Breast epithelium (tissue), 4 donors: ENCODE data around the gene LHFPL2. TPM values are rescaled to one million over a fixed set of nuclear protein-coding genes. Genes with fewer than 3 reads are reported as not detected.

ENCODE experiments used
- DNase-seq, 2 donors: peaks; one replicate each; pipeline ENCODE4 v3.0.0-alpha.2; 2019; ENCODE audit warnings: low spot score in 2 of 2
- H3K27ac ChIP-seq, 2 donors: fragments of 200-600 bp; sonication (generic) in 1 of 2; one replicate each; pipeline ENCODE4 v1.5.1; 2016 to 2019; ENCODE audit warnings: mild to moderate bottlenecking in 1 of 2
- H3K27me3 ChIP-seq, 2 donors: fragments of 200-600 bp; sonication (generic) in 1 of 2; one replicate each; pipeline versions ENCODE4 v1.5.1 to v1.6.0; 2017 to 2019; ENCODE audit warnings: control low read depth in 1 of 2, mild to moderate bottlenecking in 1 of 2
- H3K36me3 ChIP-seq: fragments of 200-600 bp; one replicate; pipeline ENCODE4 v1.5.1; 2019
- H3K4me1 ChIP-seq, 2 donors: fragments of 200-600 bp; sonication (generic); one replicate each; pipeline ENCODE4 v1.5.1; 2016 to 2019; ENCODE audit warnings: control low read depth in 1 of 2
- H3K4me3 ChIP-seq, 3 donors: fragments of 200-600 bp; sonication (generic); 1 replicate in 2 of 3; 2 replicates in 1 of 3; pipeline ENCODE4 v1.5.1; 2016 to 2019; ENCODE audit warnings: mild to moderate bottlenecking in 3 of 3, moderate library complexity in 2 of 3
- H3K9me3 ChIP-seq, 2 donors: fragments of 200-600 bp; sonication (generic) in 1 of 2; one replicate each; pipeline ENCODE4 v1.5.1; 2016 to 2019; ENCODE audit warnings: control low read depth in 1 of 2
- POLR2A ChIP-seq: fragments of 450-650 bp; IDR thresholded peaks from one replicate; pipeline ENCODE4 v1.6.1; 2016; ENCODE audit warnings: antibody characterized with exemption, mild to moderate bottlenecking, moderate library complexity
- POLR2AphosphoS5 ChIP-seq, 3 donors: sonication (generic); formaldehyde crosslinking; IDR thresholded peaks; one replicate each; pipeline ENCODE4 v1.6.1; 2017; ENCODE audit warnings: antibody characterized with exemption in 3 of 3
- intact Hi-C: fragments of 100-400 bp; cut with DNase I; formaldehyde crosslinking; loops from one replicate; pipeline ENCODE4 v1.15.1; 2023; ENCODE audit warnings: low total_unique reads
- total RNA-seq, 3 donors: library from RNA; depleted of rRNA; stranded (reverse); fragments of >200 nt; gene quantifications; one replicate each; pipeline ENCODE4 v1.1.0, GENCODE V29; 2016
- TF ChIP-seq, protein P1 (sequence below), 3 donors: fragments of 450-650 bp; IDR thresholded peaks; one replicate each; pipeline ENCODE4 v1.5.1; 2016 to 2017; ENCODE audit warnings: antibody characterized with exemption in 3 of 3, mild to moderate bottlenecking in 3 of 3, moderate library complexity in 3 of 3

Gene LHFPL2
- total RNA-seq, 3 donors from 2014 or later = 36.8 to 61.8 (median 41.3) TPM

DNA sequence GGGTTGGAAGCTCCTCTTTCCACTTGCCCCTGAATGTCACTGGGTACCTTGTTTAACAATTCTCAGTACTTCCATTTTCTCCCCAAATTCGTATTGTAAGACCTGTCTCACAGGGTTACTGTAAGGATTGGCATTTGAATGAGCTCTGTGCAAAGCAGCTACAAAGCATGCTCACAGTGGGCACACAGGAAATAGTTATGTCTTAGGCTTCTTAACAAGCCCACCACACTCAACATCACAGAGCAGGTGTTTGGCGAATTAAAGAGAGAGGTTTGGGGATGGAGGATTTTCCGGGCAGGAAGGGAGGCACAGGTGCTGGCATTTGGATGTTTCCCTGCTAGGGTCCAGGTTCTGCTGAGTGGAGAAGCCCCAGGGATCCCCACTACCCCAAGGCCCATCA lies 17.0 kb upstream of the LHFPL2 start:
- no peaks in the 10 kb centered on the region for H3K27me3 ChIP-seq
- intact Hi-C loops = no loop called here
- H3K27ac ChIP-seq = peak overlapping the region in 1 of 2 donors; percentile 65

GRCh38 chr5:78662323-78662722 lies 13.8 kb upstream of the LHFPL2 start:
- Histone ChIP-seq H3K36me3 (no peaks in the 10 kb centered on the region), H3K27me3 (no peaks in the 10 kb centered on the region), H3K4me3 (no peak overlapping the region), H3K4me1 (no peaks in the 10 kb centered on the region), H3K27ac (no peak overlapping the region), H3K9me3 (no peaks in the 10 kb centered on the region)
- DNase-seq = no peak
- intact Hi-C loops = no loop called here
- TF ChIP-seq, protein P1, sequence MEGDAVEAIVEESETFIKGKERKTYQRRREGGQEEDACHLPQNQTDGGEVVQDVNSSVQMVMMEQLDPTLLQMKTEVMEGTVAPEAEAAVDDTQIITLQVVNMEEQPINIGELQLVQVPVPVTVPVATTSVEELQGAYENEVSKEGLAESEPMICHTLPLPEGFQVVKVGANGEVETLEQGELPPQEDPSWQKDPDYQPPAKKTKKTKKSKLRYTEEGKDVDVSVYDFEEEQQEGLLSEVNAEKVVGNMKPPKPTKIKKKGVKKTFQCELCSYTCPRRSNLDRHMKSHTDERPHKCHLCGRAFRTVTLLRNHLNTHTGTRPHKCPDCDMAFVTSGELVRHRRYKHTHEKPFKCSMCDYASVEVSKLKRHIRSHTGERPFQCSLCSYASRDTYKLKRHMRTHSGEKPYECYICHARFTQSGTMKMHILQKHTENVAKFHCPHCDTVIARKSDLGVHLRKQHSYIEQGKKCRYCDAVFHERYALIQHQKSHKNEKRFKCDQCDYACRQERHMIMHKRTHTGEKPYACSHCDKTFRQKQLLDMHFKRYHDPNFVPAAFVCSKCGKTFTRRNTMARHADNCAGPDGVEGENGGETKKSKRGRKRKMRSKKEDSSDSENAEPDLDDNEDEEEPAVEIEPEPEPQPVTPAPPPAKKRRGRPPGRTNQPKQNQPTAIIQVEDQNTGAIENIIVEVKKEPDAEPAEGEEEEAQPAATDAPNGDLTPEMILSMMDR (IDR thresholded peaks at IDR 0.05) = no peak
- TF ChIP-seq POLR2AphosphoS5 (IDR thresholded peaks at IDR 0.05) (no peak), POLR2A (no peak)

More for the DNA sequence above, 17.0 kb upstream of the LHFPL2 start:
- Histone ChIP-seq H3K4me3 (no peak overlapping the region), H3K36me3 (no peaks in the 10 kb centered on the region), H3K4me1 (no peaks in the 10 kb centered on the region), H3K9me3 (no peaks in the 10 kb centered on the region)
- TF ChIP-seq POLR2AphosphoS5 (IDR thresholded peaks at IDR 0.05) (no peak), POLR2A (no peak)
- TF ChIP-seq, protein P1 (IDR thresholded peaks at IDR 0.05) = no peak
- DNase-seq = no peak

GRCh38 chr5:78661691-78662090 lies 13.1 kb upstream of the LHFPL2 start:
- TF ChIP-seq POLR2AphosphoS5 (IDR thresholded peaks at IDR 0.05) = no peak
- TF ChIP-seq, protein P1 (IDR thresholded peaks at IDR 0.05) = no peak

DNA sequence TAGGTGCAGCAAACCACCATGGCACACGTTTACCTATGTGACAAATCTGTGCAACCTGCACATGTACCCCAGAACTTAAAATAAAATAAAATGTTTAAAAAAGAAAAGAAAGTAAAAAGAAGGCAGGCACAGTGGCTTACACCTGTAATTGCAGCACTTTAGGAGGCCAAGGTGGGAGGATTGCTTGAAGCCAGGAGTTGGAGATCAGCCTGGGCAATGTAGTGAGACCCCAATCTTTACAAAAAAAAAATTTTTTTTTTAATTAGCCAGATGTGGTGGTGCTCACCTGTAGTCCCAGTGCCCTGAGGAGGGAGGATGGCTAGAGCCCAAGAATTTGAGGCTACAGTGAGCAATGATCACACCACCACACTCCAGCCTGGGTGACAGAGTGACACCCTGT lies 12.5 kb upstream of the LHFPL2 start:
- Histone ChIP-seq H3K27ac (no peak overlapping the region), H3K27me3 (no peaks in the 10 kb centered on the region), H3K4me1 (no peaks in the 10 kb centered on the region), H3K9me3 (no peaks in the 10 kb centered on the region), H3K4me3 (no peak overlapping the region), H3K36me3 (no peaks in the 10 kb centered on the region)
- no peak for TF ChIP-seq POLR2AphosphoS5 (IDR thresholded peaks at IDR 0.05)
- TF ChIP-seq, protein P1 (IDR thresholded peaks at IDR 0.05) = no peak
- TF ChIP-seq POLR2A = no peak
- intact Hi-C loops = no loop called here
- DNase-seq = no peak

More at GRCh38 chr5:78661691-78662090, 13.1 kb upstream of the LHFPL2 start:
- Histone ChIP-seq H3K36me3 (no peaks in the 10 kb centered on the region), H3K27me3 (no peaks in the 10 kb centered on the region), H3K4me1 (no peaks in the 10 kb centered on the region), H3K9me3 (no peaks in the 10 kb centered on the region), H3K4me3 (no peak overlapping the region), H3K27ac (no peak overlapping the region)
- intact Hi-C loops = no loop called here
- no peak for DNase-seq

- TF ChIP-seq POLR2AphosphoS5 (IDR thresholded peaks at IDR 0.05) = no peak
- Histone ChIP-seq H3K36me3 (no peaks in the 10 kb centered on the region), H3K27me3 (no peaks in the 10 kb centered on the region), H3K4me1 (no peaks in the 10 kb centered on the region), H3K27ac (no peak overlapping the region), H3K4me3 (no peak overlapping the region), H3K9me3 (no peaks in the 10 kb centered on the region)
- intact Hi-C loops = no loop called here
- no peak for DNase-seq
Observed at GRCh38 chr5:78660401-78660800, 11.8 kb upstream of the LHFPL2 start.

GRCh38 chr5:78659714-78660113 lies 11.1 kb upstream of the LHFPL2 start:
- Histone ChIP-seq H3K4me1 (no peaks in the 10 kb centered on the region), H3K9me3 (no peaks in the 10 kb centered on the region), H3K36me3 (no peaks in the 10 kb centered on the region), H3K27me3 (no peaks in the 10 kb centered on the region), H3K4me3 (no peak overlapping the region), H3K27ac (no peak overlapping the region)
- TF ChIP-seq POLR2A (no peak), POLR2AphosphoS5 (IDR thresholded peaks at IDR 0.05) (no peak)
- TF ChIP-seq, protein P1 (IDR thresholded peaks at IDR 0.05) = no peak
- intact Hi-C loops = no loop called here
- no peak for DNase-seq
